CD4-positive, alpha-beta T cell treated with Interleukin-1 beta for 1 hour (primary cell): ENCODE measurements around the gene ADAMTS20.
"Not testable (repeated sequence)": the region's sequence is repeated elsewhere in the genome, so short reads cannot be mapped to it uniquely, and the experiment has no call there.

Experiments
- DNase-seq, 2 donors: peaks; one replicate each; pipeline ENCODE4 v3.0.0-alpha.2; 2020 to 2022

ADAMTS20 gene

GRCh38 chr12:43352001-43352400, 200.0 kb downstream of the ADAMTS20 start:
- no peak for DNase-seq

DNA sequence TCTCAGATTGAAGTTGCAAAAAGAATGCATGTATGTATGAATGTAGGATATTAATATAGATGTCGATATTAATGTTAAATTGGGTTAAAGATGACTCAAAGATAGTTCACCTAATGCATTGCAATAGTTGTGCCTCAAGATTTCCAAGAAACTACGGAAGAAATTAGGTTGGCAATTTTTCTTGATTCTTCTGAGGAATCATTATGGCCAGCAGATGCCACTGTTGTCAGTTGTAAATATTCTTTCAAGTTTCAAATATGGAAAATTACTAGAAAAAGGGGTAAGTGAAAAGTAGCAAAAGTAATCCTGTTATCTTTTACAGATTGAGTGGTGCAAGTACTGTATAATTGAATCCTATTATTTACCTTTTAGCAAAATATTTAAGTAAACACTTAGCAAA, 202.1 kb downstream of the ADAMTS20 start:
- no peak for DNase-seq

DNA sequence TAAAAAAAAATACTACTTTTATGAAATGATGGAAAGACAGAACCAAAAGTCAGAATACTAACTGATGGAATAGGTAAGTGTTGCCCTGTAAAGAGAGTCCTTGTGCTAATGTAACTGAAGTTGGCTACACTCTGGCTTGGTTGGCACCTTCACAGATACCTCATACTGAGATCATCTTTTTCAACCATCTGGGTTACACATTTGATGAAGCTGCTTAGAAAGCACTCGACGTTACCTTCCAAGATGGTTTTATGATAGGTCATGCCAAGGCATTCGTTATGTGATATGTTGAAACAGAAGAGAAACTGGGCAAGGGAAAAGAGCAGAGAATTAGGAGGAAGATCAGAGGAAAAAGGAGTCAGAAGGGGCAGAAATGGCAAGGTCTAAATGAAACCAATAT, 203.8 kb downstream of the ADAMTS20 start:
- no peak for DNase-seq

GRCh38 chr12:43347026-43347425, 205.0 kb downstream of the ADAMTS20 start:
- DNase-seq, result no peak

GRCh38 chr12:43345023-43345422, 207.0 kb downstream of the ADAMTS20 start:
- DNase-seq, result no peak

DNA sequence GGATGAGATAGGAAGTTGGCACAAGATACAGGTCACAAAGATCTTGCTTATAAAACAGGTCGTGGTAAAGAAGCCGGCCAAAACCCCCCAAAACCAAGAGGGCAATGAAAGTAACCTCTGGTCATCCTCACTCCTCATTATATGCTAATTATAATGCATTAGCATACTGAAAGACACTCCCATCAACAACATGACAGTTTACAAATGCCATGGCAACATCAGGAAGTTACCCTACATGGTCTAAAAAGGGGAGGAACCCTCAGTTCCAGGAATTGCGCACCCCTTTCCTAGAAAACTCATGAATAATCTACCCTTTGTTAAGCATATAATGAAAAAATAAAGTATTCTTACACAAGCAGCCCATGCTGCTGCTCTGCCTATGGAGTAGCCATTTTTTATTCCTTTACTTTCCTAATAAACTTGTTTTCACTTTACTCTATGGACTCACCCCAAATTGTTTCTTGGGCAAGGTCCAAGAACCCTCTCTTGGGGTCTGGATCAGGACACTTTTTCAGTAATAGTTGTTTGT, 210.2 kb downstream of the ADAMTS20 start:
- DNase-seq, result not testable (repeated sequence)

- no peak for DNase-seq
Observed at GRCh38 chr12:43338848-43339526, 213.0 kb downstream of the ADAMTS20 start.

DNA sequence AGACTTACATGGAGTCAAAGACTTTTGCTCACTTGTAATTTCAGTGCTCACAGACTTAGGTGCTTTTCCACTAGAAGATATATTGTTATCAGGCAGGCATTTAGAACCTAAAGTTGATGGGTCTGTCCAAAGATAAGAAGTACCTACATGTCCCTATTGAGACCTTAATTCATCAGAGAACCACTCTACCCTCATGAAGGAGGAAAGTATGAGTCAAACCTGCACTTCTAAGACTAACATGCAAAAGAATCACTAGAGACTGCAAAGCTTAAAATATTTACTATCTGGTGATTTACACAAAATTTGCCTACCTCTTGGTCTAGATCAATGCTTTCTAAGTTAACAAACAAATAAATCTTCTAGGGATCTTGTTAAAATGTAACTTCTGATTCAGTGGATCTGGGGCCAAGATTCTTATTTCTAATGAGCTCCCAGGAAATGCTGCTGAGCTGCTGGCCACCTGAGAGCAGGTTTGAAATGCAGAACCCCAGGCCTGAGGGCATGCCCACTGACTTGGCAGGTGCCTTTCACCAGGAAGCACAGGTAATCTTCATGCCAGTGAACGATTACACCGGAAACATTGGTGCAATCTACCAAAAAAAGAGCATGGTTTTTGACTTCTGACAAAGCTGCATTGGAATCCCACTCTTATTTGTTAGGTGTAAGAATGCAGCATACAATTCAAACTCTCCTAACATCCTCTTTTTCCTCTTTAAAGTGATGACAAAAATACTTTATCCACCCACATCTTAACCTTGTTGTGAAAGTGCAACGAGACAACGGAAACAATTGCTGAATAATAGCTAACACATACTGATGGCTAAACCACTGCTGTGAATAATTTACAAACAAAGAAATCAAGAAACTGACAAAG, 214.2 kb downstream of the ADAMTS20 start:
- no peak for DNase-seq

DNA sequence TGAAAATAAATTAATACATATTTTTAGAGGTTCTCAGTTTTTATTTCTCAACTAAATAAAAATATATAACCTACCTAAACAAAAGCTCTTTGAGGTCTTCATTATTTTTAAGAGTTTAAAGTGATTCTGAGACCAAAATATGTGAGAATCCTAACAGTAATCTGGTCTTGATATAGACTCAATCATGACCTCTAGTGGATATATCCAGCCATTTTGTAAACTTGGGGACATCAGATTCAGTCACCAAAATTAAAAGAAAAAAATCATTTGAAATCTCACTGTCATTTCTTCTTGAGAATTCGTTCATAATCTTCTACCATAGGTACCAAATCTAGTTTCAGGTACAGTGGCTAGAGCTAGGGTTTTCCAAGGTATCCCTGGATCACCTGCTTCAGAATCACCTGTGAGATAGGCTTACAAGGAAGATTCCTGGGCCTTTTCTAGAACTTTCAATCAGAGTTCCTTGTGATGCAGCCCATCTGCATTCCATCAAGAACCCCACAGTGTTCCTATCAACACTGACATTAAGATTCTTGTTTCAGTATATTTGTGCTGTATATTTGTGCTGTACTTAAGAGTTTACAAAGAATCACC, 214.9 kb downstream of the ADAMTS20 start:
- no peak for DNase-seq

- DNase-seq, result no peak
Observed at GRCh38 chr12:43333644-43334043, 218.4 kb downstream of the ADAMTS20 start.

DNA sequence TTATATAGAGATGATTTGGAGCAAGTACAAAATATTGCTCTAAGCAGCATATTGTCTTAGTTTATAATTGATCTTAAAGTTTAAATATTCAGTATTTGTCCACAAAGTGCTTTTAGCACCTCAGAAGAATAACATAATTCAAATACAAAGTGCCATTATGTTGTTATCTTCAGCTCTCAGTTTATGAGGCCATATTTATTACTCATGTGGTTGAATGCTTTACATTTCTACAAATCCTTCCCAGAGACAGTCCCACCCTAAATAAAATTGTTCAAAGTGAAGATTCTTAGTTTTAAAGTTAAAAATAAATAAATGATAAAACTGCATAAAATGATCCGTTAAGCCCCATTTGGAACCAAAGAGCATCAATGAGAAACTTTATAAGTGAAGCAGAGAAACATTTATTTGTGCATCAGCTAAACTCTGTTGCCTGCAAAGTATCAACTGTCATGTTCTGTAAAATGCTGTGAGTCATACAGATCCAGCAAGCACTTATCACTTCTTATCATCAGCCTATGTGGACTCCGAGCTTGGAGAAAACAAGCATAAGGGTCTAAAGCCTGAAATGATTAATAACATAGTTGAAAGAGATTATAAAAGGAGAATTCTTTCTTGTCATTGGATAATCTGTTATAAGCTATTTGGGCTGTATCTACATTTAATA, 218.9 kb downstream of the ADAMTS20 start:
- no peak for DNase-seq

DNA sequence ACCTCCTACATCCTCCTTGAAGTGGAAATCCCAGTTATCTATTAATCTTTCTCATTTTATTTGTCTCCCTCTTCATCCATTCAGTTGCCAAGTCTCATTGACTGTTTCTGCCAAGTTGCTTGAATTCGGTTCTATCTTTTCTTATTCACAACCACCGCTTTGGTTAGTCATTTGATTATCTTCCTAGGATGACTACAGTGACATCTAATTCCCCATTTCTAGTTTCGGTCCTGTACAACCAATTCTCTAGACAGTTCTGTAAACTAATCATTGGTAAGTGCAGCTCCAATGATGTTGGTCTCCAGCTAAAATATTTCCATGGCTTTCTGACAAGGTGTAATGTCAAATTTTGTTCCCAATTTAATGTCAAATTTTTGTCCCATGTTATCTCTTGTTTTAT, 220.1 kb downstream of the ADAMTS20 start:
- DNase-seq, result no peak

- DNase-seq, result no peak
Observed at GRCh38 chr12:43329375-43329774, 222.6 kb downstream of the ADAMTS20 start.

GRCh38 chr12:43325786-43326185, 226.2 kb downstream of the ADAMTS20 start:
- DNase-seq, result no peak

GRCh38 chr12:43320281-43320680, 231.7 kb downstream of the ADAMTS20 start:
- no peak for DNase-seq

DNA sequence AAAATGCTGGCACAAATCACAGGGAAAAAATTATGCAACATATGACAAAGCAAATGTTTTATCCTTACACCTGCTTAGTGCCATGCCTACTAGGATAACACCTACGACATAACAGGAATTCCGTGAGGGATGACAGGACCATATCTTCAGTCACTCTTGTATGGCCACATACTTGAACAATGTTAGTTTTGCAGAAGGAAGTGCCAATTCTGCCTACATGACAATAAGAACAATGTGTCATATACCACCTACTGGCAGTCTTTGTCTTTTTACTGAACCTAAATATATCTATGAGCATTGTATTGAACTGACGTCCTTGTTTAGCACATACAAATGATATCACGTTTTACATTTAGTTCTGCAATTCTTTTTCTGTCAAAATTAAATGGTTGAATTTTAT, 234.0 kb downstream of the ADAMTS20 start:
- no peak for DNase-seq

- no peak for DNase-seq
Observed at GRCh38 chr12:43317156-43317555, 234.8 kb downstream of the ADAMTS20 start.

DNA sequence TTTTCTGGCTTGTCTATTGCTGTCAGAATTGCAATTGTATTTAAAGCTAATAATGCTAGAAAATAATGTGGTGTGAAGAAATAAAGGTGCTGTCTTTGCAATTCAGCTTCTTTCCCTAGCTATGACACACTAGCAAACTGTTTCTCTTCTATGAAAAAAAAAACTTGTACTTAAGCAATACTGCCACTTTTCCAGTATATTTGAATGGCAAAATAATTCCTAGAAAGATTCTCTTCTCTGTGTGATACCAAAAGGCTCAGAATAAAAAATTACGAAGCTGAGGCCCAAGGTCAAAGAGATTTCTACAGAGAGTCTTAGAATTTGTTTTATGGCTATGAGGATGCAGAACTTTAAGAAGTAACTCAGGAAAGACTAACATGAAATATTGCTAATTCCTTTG, 235.5 kb downstream of the ADAMTS20 start:
- no peak for DNase-seq

- DNase-seq, result no peak
Observed at GRCh38 chr12:43315961-43316360, 236.0 kb downstream of the ADAMTS20 start.

DNA sequence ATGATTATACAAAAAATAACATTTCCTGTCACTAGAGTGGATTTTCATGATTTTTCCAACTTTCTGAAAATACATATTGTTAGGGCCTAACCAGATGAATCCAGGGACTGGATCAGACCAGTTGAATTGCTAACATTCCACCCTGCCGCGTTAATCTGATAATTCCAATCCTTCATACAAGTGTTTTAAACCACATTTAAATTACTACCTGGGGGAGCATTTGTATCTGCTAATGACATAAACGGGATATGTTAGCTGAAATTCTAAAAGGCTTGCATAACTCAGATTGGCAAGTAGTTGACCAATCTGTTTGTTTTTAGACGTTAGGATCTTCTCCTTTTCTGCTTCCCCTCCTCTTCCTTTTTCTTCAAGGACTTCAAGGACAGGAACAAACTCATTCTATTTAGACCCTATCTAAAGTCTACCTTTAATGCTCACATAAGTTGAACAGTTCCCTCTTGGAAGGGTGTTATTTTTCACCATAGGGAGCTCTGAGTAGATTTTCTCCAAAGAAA, 239.0 kb downstream of the ADAMTS20 start:
- DNase-seq, result no peak

DNA sequence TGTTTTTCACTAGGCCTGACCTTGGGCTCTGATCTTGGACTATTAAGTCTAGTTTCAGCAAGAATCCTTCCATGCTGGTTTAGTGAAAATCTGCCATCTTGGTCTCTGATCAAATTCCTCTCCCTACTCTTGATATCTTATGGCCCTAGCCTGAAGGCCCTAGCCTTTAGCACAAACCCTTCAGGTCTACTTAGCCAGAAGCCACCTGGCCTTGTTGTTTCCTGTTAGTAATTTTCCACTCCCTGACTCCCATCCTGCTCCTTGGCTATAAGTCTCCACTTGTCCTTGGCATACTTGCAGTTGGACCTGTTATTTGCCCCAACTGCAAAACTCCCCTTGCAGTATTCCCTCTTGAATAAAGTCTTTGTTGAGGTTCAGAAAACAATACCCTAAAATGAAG, 241.4 kb downstream of the ADAMTS20 start:
- no peak for DNase-seq

DNA sequence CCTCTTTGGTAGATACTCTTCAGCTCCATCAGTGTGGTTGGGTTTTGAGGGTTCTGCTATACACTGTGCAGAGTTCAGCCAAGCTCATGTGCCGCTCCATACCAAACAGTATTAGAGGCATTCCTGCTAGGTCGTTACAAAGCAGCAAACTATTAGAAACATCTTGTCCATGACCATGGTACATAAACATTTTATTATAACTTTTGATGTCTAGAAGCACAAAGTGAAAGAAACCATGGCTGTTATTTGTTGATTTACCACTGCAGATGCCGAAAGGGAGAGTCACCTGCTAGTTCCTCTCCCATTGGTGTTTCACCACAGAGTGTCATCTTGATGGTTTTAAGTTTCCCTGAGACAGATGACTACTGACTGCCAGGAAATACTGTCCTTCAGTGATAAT, 242.0 kb downstream of the ADAMTS20 start:
- no peak for DNase-seq

GRCh38 chr12:43308776-43309175, 243.2 kb downstream of the ADAMTS20 start:
- DNase-seq, result no peak
